Measurements from ENCODE around the gene GATA2.
A peak's percentile ranks its signal among the peaks of the same experiment; 100 is the strongest.

GATA2 gene

DNA sequence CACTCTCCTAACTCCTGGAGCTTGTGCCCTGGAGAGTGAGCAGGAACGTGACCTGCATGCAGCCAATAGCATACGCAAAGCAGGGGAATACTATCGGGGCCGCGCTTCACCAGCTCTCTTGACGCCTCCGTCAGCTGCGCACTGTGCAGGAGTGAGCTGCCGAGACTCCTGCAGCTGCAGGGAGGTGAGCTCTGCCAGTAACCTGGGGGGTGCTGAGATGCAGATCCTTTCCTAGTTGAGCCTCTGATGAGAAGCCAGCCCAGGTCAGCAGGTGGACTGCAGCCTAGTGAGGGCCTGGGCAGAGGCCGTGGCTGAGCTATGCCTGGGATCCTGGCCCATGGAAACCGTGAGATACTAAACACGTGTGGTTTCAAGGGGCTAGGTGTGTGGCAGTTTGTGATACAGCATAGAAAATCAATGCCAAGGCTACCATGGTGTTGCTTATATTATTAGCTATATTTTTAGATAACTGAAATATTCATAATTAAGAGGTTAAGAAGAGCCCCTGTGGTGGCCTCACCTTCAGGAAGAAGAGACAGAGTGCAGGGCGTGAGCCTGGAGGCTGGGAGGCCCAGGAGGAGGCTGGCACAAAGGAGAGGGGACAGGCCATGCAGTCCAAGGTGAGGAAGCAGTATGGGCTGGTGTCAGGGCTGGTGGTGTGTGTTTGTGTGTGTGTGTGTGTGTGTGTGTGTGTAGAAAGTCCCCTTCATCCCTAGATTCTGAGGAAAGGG is 20.4 kb downstream of the GATA2 start:
- DNase-seq, result no peak

DNA sequence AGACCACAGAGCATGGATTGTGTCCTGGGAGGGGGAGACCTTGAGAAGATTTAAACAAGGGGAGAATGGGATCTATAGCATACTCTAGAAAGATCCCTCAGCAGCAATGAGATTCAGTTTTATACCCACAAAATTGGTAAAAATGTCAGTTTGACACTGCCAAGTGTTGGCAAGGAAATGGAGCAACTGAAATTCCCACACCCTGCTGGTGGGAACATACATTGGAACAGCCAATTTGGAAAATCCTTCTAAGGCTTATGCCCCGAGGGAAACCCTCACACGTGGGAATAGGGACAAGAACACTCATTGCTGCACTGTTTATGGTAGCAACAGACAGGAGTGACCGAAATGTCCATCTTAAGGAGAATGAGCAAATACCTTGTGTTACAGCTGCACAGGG is 21.3 kb downstream of the GATA2 start:
- DNase-seq, result no peak

DNA sequence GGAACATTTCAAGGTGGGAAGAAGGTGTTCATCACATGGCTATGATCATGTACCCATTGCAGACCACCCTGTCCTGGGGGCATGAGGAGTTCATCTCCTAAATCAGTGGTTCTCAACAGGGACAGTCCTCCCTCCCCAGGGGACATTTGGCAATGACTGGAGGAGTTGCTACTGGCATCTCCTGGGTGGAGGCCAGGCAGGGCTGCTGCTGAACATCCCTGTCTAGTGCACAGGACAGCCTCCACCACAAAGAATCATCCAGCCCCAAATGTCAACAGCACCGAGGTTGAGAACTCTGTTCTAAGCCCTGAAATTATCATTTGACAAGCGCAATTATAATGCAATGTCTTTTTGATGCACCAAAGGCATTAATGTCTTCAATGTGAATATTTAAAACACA is 21.9 kb downstream of the GATA2 start:
- DNase-seq, result no peak

GRCh38 chr3:128470134-128470899 is 22.7 kb downstream of the GATA2 start:
- DNase-seq, result no peak

DNA sequence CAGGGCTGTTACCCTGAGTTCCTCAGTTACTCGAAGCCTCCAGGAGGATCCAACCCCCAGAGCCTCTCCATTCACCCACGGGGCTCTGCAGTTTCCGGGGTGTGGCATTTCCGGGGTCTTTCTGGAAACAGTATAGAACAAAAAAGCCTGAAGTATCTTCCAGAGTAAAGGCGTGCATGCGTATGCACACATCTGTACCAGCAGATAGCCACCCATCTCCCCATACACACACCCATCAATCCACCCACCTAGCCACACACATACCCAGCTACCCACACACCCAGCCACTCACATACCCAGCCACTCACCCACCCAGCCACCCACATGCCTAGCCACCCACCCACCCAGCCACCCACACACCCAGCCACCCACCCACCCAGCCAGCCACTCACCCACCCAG is 23.4 kb downstream of the GATA2 start:
- DNase-seq, result no peak

DNA sequence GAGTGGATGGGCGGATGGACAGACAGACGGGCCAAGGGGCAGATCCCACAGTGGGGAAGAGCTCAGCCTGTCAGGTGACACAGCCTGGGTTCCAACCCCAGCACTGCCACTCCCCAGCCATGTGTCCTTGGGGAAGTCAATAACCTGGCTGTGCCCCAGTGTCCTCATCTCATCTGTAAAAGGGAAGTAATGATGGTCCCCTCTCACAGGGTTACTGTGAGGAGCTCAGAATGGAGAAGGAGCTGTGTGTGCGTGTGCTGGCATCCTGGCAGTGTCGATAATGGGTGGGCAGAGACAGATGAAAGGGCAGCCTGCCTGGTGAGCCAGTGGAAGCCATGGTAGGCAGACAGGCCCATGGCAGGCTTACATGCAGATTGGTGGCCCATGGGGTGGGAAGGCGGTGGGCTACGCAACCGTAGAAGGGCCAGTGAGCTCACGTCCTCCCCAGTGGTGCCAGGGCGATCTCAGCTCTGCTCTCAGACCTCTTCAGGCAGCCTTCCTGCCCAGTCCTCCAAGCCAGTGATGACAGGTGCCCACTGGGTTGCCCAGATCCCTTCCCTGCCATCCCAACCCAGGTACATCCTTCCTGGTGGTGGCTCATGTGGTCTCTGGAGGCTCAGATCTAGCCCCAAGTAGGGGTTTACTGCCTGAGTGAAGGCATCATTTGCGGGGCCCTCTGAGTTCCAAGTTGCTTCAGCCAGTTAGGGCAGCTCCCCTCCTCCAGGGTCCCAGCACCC is 24.0 kb downstream of the GATA2 start:
- no peak for DNase-seq

DNA sequence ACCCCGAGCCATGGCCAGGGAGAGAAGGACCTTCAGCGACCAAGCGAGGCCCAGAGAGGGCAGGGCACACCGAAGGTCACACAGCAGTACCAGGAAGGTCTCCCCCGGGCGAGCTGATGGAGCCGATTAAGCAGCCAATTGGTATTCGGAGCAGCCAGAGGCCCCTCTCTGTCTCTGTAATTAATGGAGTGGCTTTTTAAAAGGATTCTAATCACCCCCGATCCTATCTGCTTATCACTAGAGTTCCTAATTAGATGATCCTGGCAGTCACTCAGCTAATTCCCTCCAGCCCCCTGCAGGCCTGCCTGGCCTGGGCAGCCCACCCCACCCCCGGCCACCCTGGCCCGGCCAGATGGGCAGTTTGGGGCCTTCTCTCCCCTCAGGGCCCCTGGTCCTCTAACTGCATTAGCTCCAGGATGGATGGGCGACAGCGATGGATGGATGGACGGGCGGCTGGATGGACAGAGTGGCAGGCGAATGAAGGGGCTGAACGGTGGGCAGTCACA is 24.7 kb downstream of the GATA2 start:
- DNase-seq, result no peak

DNA sequence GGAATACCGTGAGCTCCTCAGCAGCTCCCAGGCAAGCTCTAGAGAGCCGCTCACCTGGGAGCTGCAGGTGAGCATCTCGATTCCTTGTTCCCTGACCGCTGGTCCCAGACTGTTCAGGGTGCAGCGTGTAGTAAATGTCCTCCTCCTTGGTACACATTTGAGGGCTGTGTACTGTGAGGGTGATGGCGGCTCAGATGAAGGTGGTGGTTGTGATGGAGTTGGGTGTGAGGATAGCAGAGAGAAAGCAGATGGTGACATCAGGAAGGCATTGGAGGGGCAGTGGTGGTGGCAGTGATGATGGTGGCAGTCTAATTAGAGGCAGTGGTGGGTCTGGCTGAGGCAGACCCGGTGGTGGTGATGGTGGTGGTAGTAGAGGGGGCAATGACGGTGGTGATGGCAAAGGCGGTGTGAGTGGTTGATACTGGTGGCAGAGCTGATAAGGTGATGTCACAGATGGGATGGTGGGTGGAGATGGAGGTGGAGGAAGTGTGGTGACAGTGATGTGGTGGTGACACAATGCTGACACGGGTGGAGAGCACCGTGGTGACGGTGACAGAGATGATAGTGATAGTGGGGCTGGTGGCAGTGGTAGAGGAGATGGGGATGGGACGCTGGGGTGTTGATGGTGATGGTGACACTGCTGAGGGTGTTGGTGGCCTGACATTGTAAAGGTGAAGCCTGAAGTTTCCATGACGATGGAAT is 26.0 kb downstream of the GATA2 start, which contains the start of gene DNAJB8:
Gene DNAJB8, minus strand, starts transcription at position 51 of the 702 bp plus-strand sequence. CDS start 3,645 bp downstream, outside the sequence.
- DNase-seq, result peak in 1 of 2 donors; percentile 34

- DNase-seq, result no peak
Observed at GRCh38 chr3:128464702-128465101, 28.3 kb downstream of the GATA2 start.

GRCh38 chr3:128464188-128464587 is 28.8 kb downstream of the GATA2 start:
- DNase-seq, result no peak

GRCh38 chr3:128463771-128464170 is 29.2 kb downstream of the GATA2 start:
- DNase-seq, result no peak

GRCh38 chr3:128463354-128463753 is 29.6 kb downstream of the GATA2 start:
- no peak for DNase-seq

- no peak for DNase-seq
Observed at GRCh38 chr3:128462931-128463330, 30.1 kb downstream of the GATA2 start.

- no peak for DNase-seq
Observed at GRCh38 chr3:128462341-128462910, 30.6 kb downstream of the GATA2 start.

DNA sequence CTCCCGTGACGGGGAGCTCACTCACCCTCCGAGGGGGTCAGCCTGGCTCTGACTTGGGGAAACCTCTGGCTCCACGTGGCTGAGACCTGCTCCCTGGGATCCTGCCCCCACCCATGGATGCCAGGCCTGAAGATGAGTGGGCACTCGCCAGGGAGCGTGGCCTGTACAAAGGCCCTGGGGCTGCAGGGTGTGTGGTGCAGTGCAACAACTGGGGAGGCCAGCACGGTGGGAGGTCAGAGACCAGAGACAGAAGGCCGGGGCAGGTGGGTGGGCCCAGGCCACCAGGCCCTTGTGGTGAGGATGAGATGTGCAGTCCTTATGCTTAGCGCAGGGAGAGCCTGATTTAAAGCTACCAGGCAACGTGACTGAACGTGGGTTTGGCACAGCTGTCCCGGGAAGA is 31.3 kb downstream of the GATA2 start:
- DNase-seq, result no peak

GRCh38 chr3:128459461-128459820 is 33.6 kb downstream of the GATA2 start:
- DNase-seq, result no peak

GRCh38 chr3:128458746-128459460 is 34.1 kb downstream of the GATA2 start:
- DNase-seq, result no peak

DNA sequence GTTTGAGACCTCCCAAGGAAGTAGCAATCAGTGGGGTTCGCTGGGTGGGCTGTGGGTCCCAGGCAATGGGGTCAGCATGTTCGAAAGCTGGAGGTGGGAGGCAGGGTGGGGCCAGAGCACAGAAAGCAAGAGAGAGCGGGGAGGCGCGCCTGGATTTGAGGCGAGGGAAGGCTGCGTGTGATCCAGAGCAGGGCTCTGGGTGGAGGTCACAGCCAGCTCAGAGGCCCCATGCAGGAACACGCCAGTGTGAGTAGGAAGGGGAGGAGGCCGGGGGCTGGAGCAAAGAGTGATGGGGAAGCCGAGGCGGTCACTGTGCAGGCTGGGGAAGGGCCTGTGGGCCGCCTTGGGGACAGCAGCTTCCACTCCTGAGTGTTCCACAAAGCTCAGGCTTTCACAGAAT is 35.1 kb downstream of the GATA2 start:
- no peak for DNase-seq

GRCh38 chr3:128456776-128457715 is 36.0 kb downstream of the GATA2 start:
- DNase-seq, result no peak

All from CD4-positive, alpha-beta T cell treated with Interleukin-4 for 1 hour (primary cell).